HEK293 (cell line): Measurements from ENCODE around the gene ZBTB25.

Experiments used
- CTCF ChIA-PET: fragments of 350-600 bp; formaldehyde crosslinking; extraction: SDS; loops from one replicate; lab custom pipeline; 2021; ENCODE audit warnings: antibody characterized with exemption; lab: Yijun Ruan, JAX
- POLR2A ChIA-PET: fragments of 300-600 bp; formaldehyde crosslinking; extraction: SDS; loops from one replicate; lab custom pipeline; 2020; ENCODE audit warnings: antibody characterized with exemption, inconsistent platforms; lab: Yijun Ruan, JAX
- H3K27ac ChIP-seq: fragments of 200-500 bp; sonication (Bioruptor generic); 2 replicates; pipeline ENCODE4 v1.5.1; 2014; ENCODE audit warnings: low read depth, low read length, control low read depth, inconsistent platforms; ENCODE audit errors: extremely low read depth
- H3K36me3 ChIP-seq, 2 experiments: fragments of 200-500 bp in 1 of 2; sonication (Bioruptor generic) in 1 of 2; 1 replicate in 1 of 2; 2 replicates in 1 of 2; pipeline ENCODE4 v1.5.1; 2014 to 2017; ENCODE audit warnings: inconsistent platforms in 2 of 2, low read length in 2 of 2; ENCODE audit not compliant: control insufficient read depth in 2 of 2, insufficient read depth in 1 of 2
- H3K4me1 ChIP-seq: fragments of 200-500 bp; sonication (Bioruptor generic); 2 replicates; pipeline ENCODE4 v1.5.1; 2014; ENCODE audit warnings: mild to moderate bottlenecking, low read length, inconsistent platforms; ENCODE audit not compliant: control insufficient read depth, insufficient read depth
- H3K4me3 ChIP-seq: 2 replicates; pipeline ENCODE4 v1.5.1; 2011; ENCODE audit warnings: low read depth, mild to moderate bottlenecking, control low read depth, low read length, moderate library complexity
- H3K9me3 ChIP-seq: fragments of 200-500 bp; sonication (Bioruptor generic); 2 replicates; pipeline ENCODE4 v1.5.1; 2014; ENCODE audit warnings: low read depth, low read length, inconsistent platforms; ENCODE audit not compliant: control insufficient read depth, insufficient read depth
- BCL11B ChIP-seq: fragments of 450-650 bp; formaldehyde crosslinking; IDR thresholded peaks from 2 replicates; pipeline ENCODE4 v1.5.1; 2016; ENCODE audit warnings: low read depth, missing biosample characterization, missing genetic modification characterization
- EGR2 ChIP-seq: fragments of 450-650 bp; formaldehyde crosslinking; IDR thresholded peaks from 2 replicates; pipeline ENCODE4 v1.5.1; 2016; ENCODE audit warnings: low read depth, missing biosample characterization, missing genetic modification characterization
- GFI1B ChIP-seq: fragments of 450-650 bp; formaldehyde crosslinking; IDR thresholded peaks from 2 replicates; pipeline ENCODE4 v1.5.1; 2016; ENCODE audit warnings: missing biosample characterization, missing genetic modification characterization
- GLI2 ChIP-seq: fragments of 450-650 bp; formaldehyde crosslinking; IDR thresholded peaks from 2 replicates; pipeline ENCODE4; 2017; ENCODE audit warnings: missing biosample characterization, missing genetic modification characterization, low read depth, borderline replicate concordance
- KLF8 ChIP-seq: fragments of 450-650 bp; formaldehyde crosslinking; IDR thresholded peaks from 2 replicates; pipeline ENCODE4 v1.5.1; 2016; ENCODE audit warnings: missing biosample characterization, missing genetic modification characterization
- OSR2 ChIP-seq: fragments of 450-650 bp; formaldehyde crosslinking; IDR thresholded peaks from 2 replicates; pipeline ENCODE4 v1.5.1; 2016; ENCODE audit warnings: missing biosample characterization, missing genetic modification characterization
- SCRT1 ChIP-seq: fragments of 450-650 bp; formaldehyde crosslinking; IDR thresholded peaks from 2 replicates; pipeline ENCODE4 v1.5.1; 2016; ENCODE audit warnings: missing biosample characterization, missing genetic modification characterization, borderline replicate concordance
- SP7 ChIP-seq: fragments of 450-650 bp; formaldehyde crosslinking; IDR thresholded peaks from 2 replicates; pipeline ENCODE4 v1.5.1; 2016; ENCODE audit warnings: missing biosample characterization, missing genetic modification characterization
- ZBTB20 ChIP-seq: fragments of 450-650 bp; formaldehyde crosslinking; IDR thresholded peaks from 2 replicates; pipeline ENCODE4 v1.5.1; 2016; ENCODE audit warnings: missing biosample characterization, missing genetic modification characterization
- ZBTB48 ChIP-seq: fragments of 450-650 bp; formaldehyde crosslinking; IDR thresholded peaks from 2 replicates; pipeline ENCODE4 v1.5.1; 2016; ENCODE audit warnings: missing biosample characterization, missing genetic modification characterization
- ZBTB8A ChIP-seq: fragments of 450-650 bp; formaldehyde crosslinking; IDR thresholded peaks from 2 replicates; pipeline ENCODE4 v1.5.1; 2016; ENCODE audit warnings: missing biosample characterization, missing genetic modification characterization
- ZFP37 ChIP-seq: fragments of 450-650 bp; formaldehyde crosslinking; IDR thresholded peaks from 2 replicates; pipeline ENCODE4 v1.5.1; 2016; ENCODE audit warnings: missing biosample characterization, missing genetic modification characterization
- ZNF10 ChIP-seq: fragments of 450-650 bp; formaldehyde crosslinking; IDR thresholded peaks from 2 replicates; pipeline ENCODE4 v1.5.1; 2017; ENCODE audit warnings: missing biosample characterization, missing genetic modification characterization
- ZNF239 ChIP-seq: fragments of 450-650 bp; formaldehyde crosslinking; IDR thresholded peaks from 2 replicates; pipeline ENCODE4 v1.5.1; 2016; ENCODE audit warnings: missing biosample characterization, missing genetic modification characterization
- ZNF433 ChIP-seq: fragments of 450-650 bp; formaldehyde crosslinking; IDR thresholded peaks from 2 replicates; pipeline ENCODE4 v1.5.1; 2016; ENCODE audit warnings: missing biosample characterization, missing genetic modification characterization, low read depth
- ZNF549 ChIP-seq: fragments of 450-650 bp; IDR thresholded peaks from 2 replicates; pipeline ENCODE4 v1.5.1; 2018; ENCODE audit warnings: missing biosample characterization, missing genetic modification characterization, mild to moderate bottlenecking, inconsistent platforms, moderate library complexity
- ZNF610 ChIP-seq: fragments of 450-650 bp; formaldehyde crosslinking; IDR thresholded peaks from 2 replicates; pipeline ENCODE4 v1.5.1; 2016; ENCODE audit warnings: missing biosample characterization, missing genetic modification characterization, borderline replicate concordance
- ZNF660 ChIP-seq: fragments of 450-650 bp; IDR thresholded peaks from 2 replicates; pipeline ENCODE4 v1.5.1; 2018; ENCODE audit warnings: missing biosample characterization, mild to moderate bottlenecking, missing genetic modification characterization
- ZNF670 ChIP-seq: fragments of 450-650 bp; formaldehyde crosslinking; IDR thresholded peaks from 2 replicates; pipeline ENCODE4 v1.5.1; 2016; ENCODE audit warnings: missing biosample characterization, missing genetic modification characterization, low read depth
- ZNF701 ChIP-seq: fragments of 450-650 bp; formaldehyde crosslinking; IDR thresholded peaks from 2 replicates; pipeline ENCODE4 v1.5.1; 2016; ENCODE audit warnings: missing biosample characterization, missing genetic modification characterization
- ZSCAN23 ChIP-seq: fragments of 450-650 bp; formaldehyde crosslinking; IDR thresholded peaks from 2 replicates; pipeline ENCODE4 v1.5.1; 2016; ENCODE audit warnings: missing biosample characterization, missing genetic modification characterization
- ZSCAN30 ChIP-seq: fragments of 450-650 bp; IDR thresholded peaks from 2 replicates; pipeline ENCODE4 v1.5.1; 2018; ENCODE audit warnings: missing biosample characterization, mild to moderate bottlenecking, missing genetic modification characterization, moderate library complexity
- ZXDB ChIP-seq: fragments of 450-650 bp; formaldehyde crosslinking; IDR thresholded peaks from 2 replicates; pipeline ENCODE4 v1.5.1; 2016; ENCODE audit warnings: missing biosample characterization, missing genetic modification characterization
- TF ChIP-seq, protein P1 (sequence below): fragments of 450-650 bp; formaldehyde crosslinking; IDR thresholded peaks from 2 replicates; pipeline ENCODE4 v1.5.1; 2016; ENCODE audit warnings: missing biosample characterization, missing genetic modification characterization, borderline replicate concordance
- TF ChIP-seq, protein P2 (sequence below): fragments of 450-650 bp; formaldehyde crosslinking; IDR thresholded peaks from 2 replicates; pipeline ENCODE4 v1.5.1; 2016; ENCODE audit warnings: missing biosample characterization, missing genetic modification characterization
- TF ChIP-seq, protein P3 (sequence below): fragments of 450-650 bp; formaldehyde crosslinking; IDR thresholded peaks from 2 replicates; pipeline ENCODE4 v1.5.1; 2016; ENCODE audit warnings: missing biosample characterization, missing genetic modification characterization
- TF ChIP-seq, protein P4 (sequence below): fragments of 450-650 bp; IDR thresholded peaks from 2 replicates; pipeline ENCODE4 v1.5.1; 2018; ENCODE audit warnings: missing biosample characterization, missing genetic modification characterization

Gene ZBTB25

DNA sequence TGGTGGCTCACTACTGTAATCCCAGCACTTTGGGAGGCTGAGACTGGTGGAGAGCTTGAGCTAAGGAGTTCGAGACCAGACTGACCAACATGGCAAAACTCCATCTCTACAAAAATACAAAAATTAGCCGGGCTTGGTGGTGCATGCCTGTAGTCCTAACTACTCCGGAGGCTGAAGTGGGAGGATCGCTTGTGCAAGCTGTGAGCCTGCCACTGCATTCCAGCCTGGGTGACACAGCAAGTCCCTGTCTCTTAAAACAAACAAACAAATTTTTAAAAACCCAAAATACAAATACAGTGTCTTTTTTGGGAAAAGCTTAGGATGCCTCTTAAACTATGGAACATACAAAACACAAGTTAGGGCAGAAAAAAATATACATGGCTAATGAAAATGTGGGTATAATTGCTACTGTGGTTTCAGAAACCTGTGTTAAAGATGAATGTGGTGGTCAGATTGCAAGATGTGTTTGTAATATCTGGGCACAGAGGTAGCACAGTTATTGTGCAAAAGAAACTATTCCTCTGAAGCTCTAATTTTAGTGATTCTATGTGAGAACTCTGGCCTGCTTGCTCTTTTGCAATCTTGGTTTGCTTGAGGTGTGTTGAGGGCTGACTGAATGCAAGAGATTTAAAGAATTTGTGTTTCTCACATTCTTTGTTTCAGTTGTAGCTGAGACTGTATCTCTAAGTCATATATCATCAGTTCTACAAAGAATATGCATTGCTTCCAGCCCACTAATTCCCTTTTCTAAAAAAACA is 33.0 kb upstream of the ZBTB25 start:
- ChIA-PET CTCF (interaction anchor here (0.6 to 3.0 kb wide), 3 partner anchors 26 to 356 kb away, joined by 3 to 14 read pairs (median 4); no protein-coding TSS in a partner anchor), POLR2A (no interaction called here)

DNA sequence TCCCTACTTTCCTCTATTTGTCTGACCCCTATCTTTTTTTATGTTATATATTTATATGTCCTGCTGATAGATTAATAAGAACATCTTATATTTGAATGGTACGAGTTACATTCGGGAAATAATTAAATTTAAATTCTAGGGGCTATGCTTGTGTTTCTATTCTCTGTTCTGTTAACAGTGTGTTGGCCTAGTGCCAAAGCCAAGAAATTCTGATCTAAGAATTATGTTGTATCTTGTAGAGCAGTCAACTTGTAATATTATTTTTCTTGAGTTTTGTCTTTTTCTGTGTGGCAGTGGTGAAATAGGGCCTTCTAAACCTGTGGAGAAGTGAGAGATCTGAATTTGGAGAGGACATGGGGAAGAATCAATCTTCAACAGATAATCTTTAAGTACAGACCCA is 27.9 kb upstream of the ZBTB25 start:
- Histone ChIP-seq H3K27ac (no peak overlapping the region), H3K36me3 (no peaks in the 10 kb centered on the region; a peak in 1 of 3 replicates), H3K9me3 (no peaks in the 10 kb centered on the region), H3K4me3 (no peak overlapping the region), H3K4me1 (no peaks in the 10 kb centered on the region)
- ChIA-PET CTCF (interaction anchor here (0.6 to 2.6 kb wide), 5 partner anchors 9 to 1677 kb away, joined by 3 to 10 read pairs (median 3); partner anchors contain the start of gene HSPA2), POLR2A (interaction anchor here (1.9 kb wide), 1 partner anchor 9 kb away, joined by 7 read pairs; the partner anchor contains the start of gene HSPA2)
- TF ChIP-seq, protein P1, sequence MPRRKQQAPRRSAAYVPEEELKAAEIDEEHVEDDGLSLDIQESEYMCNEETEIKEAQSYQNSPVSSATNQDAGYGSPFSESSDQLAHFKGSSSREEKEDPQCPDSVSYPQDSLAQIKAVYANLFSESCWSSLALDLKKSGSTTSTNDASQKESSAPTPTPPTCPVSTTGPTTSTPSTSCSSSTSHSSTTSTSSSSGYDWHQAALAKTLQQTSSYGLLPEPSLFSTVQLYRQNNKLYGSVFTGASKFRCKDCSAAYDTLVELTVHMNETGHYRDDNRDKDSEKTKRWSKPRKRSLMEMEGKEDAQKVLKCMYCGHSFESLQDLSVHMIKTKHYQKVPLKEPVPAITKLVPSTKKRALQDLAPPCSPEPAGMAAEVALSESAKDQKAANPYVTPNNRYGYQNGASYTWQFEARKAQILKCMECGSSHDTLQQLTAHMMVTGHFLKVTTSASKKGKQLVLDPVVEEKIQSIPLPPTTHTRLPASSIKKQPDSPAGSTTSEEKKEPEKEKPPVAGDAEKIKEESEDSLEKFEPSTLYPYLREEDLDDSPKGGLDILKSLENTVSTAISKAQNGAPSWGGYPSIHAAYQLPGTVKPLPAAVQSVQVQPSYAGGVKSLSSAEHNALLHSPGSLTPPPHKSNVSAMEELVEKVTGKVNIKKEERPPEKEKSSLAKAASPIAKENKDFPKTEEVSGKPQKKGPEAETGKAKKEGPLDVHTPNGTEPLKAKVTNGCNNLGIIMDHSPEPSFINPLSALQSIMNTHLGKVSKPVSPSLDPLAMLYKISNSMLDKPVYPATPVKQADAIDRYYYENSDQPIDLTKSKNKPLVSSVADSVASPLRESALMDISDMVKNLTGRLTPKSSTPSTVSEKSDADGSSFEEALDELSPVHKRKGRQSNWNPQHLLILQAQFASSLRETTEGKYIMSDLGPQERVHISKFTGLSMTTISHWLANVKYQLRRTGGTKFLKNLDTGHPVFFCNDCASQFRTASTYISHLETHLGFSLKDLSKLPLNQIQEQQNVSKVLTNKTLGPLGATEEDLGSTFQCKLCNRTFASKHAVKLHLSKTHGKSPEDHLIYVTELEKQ (tag by site-specific recombination), result no peak
- TF ChIP-seq ZNF660 (tag by site-specific recombination) (no peak), ZNF239 (no peak), GLI2 (tag by site-specific recombination) (no peak), ZSCAN30 (tag by site-specific recombination) (no peak), ZBTB20 (tag by site-specific recombination) (no peak), BCL11B (tag by site-specific recombination) (no peak), SP7 (no peak), OSR2 (no peak), ZFP37 (tag by site-specific recombination) (no peak), ZNF549 (no peak), ZNF433 (tag by site-specific recombination) (no peak), KLF8 (no peak)
- TF ChIP-seq, protein P2, sequence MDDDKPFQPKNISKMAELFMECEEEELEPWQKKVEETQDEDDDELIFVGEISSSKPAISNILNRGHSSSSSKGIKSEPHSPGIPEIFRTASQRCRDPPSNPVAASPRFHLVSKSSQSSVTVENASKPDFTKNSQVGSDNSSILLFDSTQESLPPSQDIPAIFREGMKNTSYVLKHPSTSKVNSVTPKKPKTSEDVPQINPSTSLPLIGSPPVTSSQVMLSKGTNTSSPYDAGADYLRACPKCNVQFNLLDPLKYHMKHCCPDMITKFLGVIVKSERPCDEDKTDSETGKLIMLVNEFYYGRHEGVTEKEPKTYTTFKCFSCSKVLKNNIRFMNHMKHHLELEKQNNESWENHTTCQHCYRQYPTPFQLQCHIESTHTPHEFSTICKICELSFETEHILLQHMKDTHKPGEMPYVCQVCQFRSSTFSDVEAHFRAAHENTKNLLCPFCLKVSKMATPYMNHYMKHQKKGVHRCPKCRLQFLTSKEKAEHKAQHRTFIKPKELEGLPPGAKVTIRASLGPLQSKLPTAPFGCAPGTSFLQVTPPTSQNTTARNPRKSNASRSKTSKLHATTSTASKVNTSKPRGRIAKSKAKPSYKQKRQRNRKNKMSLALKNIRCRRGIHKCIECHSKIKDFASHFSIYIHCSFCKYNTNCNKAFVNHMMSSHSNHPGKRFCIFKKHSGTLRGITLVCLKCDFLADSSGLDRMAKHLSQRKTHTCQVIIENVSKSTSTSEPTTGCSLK, result no peak
- TF ChIP-seq, protein P3, sequence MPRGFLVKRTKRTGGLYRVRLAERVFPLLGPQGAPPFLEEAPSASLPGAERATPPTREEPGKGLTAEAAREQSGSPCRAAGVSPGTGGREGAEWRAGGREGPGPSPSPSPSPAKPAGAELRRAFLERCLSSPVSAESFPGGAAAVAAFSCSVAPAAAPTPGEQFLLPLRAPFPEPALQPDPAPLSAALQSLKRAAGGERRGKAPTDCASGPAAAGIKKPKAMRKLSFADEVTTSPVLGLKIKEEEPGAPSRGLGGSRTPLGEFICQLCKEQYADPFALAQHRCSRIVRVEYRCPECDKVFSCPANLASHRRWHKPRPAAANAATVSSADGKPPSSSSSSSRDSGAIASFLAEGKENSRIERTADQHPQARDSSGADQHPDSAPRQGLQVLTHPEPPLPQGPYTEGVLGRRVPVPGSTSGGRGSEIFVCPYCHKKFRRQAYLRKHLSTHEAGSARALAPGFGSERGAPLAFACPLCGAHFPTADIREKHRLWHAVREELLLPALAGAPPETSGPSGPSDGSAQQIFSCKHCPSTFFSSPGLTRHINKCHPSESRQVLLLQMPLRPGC (tag by site-specific recombination), result no peak

More for the DNA sequence above, 33.0 kb upstream of the ZBTB25 start:
- Histone ChIP-seq H3K9me3 (no peaks in the 10 kb centered on the region), H3K4me3 (no peak overlapping the region), H3K4me1 (no peaks in the 10 kb centered on the region; the same call in 1 of the 2 replicates), H3K27ac (no peak overlapping the region), H3K36me3 (no peaks in the 10 kb centered on the region)
- no peak for TF ChIP-seq ZNF10 (tag by site-specific recombination)
- no peak for TF ChIP-seq EGR2 (tag by site-specific recombination)
- no peak for TF ChIP-seq GFI1B
- no peak for TF ChIP-seq ZBTB8A (tag by site-specific recombination)
- no peak for TF ChIP-seq ZNF610 (tag by site-specific recombination)
- TF ChIP-seq ZXDB, result no peak
- no peak for TF ChIP-seq ZNF670
- no peak for TF ChIP-seq SCRT1
- TF ChIP-seq ZNF701 (tag by site-specific recombination), result no peak
- no peak for TF ChIP-seq ZSCAN23 (tag by site-specific recombination)
- TF ChIP-seq, protein P4, sequence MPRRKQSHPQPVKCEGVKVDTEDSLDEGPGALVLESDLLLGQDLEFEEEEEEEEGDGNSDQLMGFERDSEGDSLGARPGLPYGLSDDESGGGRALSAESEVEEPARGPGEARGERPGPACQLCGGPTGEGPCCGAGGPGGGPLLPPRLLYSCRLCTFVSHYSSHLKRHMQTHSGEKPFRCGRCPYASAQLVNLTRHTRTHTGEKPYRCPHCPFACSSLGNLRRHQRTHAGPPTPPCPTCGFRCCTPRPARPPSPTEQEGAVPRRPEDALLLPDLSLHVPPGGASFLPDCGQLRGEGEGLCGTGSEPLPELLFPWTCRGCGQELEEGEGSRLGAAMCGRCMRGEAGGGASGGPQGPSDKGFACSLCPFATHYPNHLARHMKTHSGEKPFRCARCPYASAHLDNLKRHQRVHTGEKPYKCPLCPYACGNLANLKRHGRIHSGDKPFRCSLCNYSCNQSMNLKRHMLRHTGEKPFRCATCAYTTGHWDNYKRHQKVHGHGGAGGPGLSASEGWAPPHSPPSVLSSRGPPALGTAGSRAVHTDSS (tag by site-specific recombination), result no peak
- TF ChIP-seq GLI2 (tag by site-specific recombination), result no peak
- no peak for TF ChIP-seq ZBTB48 (tag by site-specific recombination)
